Body of pancreas (tissue), 4 donors: ENCODE data around the gene DNMBP. TPM values are rescaled to one million over a fixed set of nuclear protein-coding genes. Genes with fewer than 3 reads are reported as not detected.

ENCODE experiments used
- ATAC-seq: fragments of 150-250 bp; one replicate; pipeline ENCODE4 v1.9.1; 2016
- DNase-seq, 4 donors: peaks; one replicate each; pipeline ENCODE4 v3.0.0-alpha.2; 2019
- H3K27ac ChIP-seq, 4 donors: fragments of 200-600 bp; sonication (generic); 1 replicate in 3 of 4; 2 replicates in 1 of 4; pipeline versions ENCODE4 v1.5.1 to v1.6.1; 2016 to 2019; ENCODE audit warnings: mild to moderate bottlenecking in 1 of 4, mixed read lengths in 1 of 4, moderate library complexity in 1 of 4
- H3K27me3 ChIP-seq, 2 donors: fragments of 200-600 bp; sonication (generic); one replicate each; pipeline ENCODE4 v1.6.0; 2016; ENCODE audit warnings: mild to moderate bottlenecking in 1 of 2
- H3K36me3 ChIP-seq, 2 donors: fragments of 200-600 bp; sonication (generic); replicated peaks in 1 of 2; 2 replicates each; pipeline ENCODE4 v1.5.1; 2016; ENCODE audit warnings: low read depth in 2 of 2; ENCODE audit not compliant: insufficient read depth in 1 of 2
- H3K4me1 ChIP-seq: fragments of 200-600 bp; sonication (generic); one replicate; pipeline ENCODE4 v1.6.0; 2016
- H3K4me3 ChIP-seq, 2 donors: fragments of 200-600 bp; sonication (generic); 1 replicate in 1 of 2; 2 replicates in 1 of 2; pipeline ENCODE4 v1.5.1; 2016 to 2019
- H3K9me3 ChIP-seq, 3 donors: fragments of 200-600 bp; sonication (generic); 1 replicate in 2 of 3; 2 replicates in 1 of 3; pipeline ENCODE4 v1.5.1; 2016
- CTCF ChIP-seq, 7 experiments: fragments of 450-650 bp in 4 of 7; fragments of 200-600 bp in 3 of 7; sonication (generic) in 3 of 7; IDR thresholded peaks; one replicate each; pipeline ENCODE4 v1.5.1; 2016 to 2019; ENCODE audit warnings: antibody characterized with exemption in 7 of 7
- POLR2A ChIP-seq, 3 donors: fragments of 450-650 bp; IDR thresholded peaks; one replicate each; pipeline ENCODE4 v1.6.1; 2016; ENCODE audit warnings: antibody characterized with exemption in 3 of 3, mild to moderate bottlenecking in 2 of 3
- WGBS, 2 donors: methylation state at CpG; one replicate each; pipeline ENCODE4 v1.1.5; 2017; 5-methylcytosine and 5-hydroxymethylcytosine counted together
- intact Hi-C: fragments of 100-400 bp; cut with DNase I; formaldehyde crosslinking; loops from one replicate; pipeline ENCODE4 v1.15.1; 2023
- total RNA-seq, 2 donors: library from RNA; depleted of rRNA; stranded (reverse); fragments of >200 nt; gene quantifications; one replicate each; pipeline ENCODE4 v1.1.0, GENCODE V29; 2016

The DNMBP gene
- total RNA-seq, 2 donors from 2014 or later, result 11.5 to 19.2 TPM

GRCh38 chr10:100008708-100009282 lies 952 bp downstream of the DNMBP start:
- H3K27me3 ChIP-seq, result no peaks in the 10 kb centered on the region
- ATAC-seq, result no peak
- 10 to 26% methylated on average over 9 of the region's 9 CpGs for WGBS, 2 donors
- peak overlapping the region; percentile 43 to 52 for H3K4me3 ChIP-seq
- TF ChIP-seq POLR2A (IDR thresholded peaks at IDR 0.05) (no peak), CTCF (IDR thresholded peaks at IDR 0.05) (no peak)
- H3K4me1 ChIP-seq, result peaks cover 16% of the 10 kb centered on the region
- intact Hi-C loops, result no loop called here
- H3K36me3 ChIP-seq, result no peaks in the 10 kb centered on the region
- H3K9me3 ChIP-seq, result no peaks in the 10 kb centered on the region
- peak overlapping the region in 3 of 4 donors; percentile 65 to 75 (median 74) for H3K27ac ChIP-seq
- no peak for DNase-seq

- peaks cover 16% of the 10 kb centered on the region for H3K4me1 ChIP-seq
- H3K36me3 ChIP-seq, result no peaks in the 10 kb centered on the region
- H3K27ac ChIP-seq, result no peak overlapping the region
- intact Hi-C loops, result no loop called here
- H3K4me3 ChIP-seq, result no peak overlapping the region
- TF ChIP-seq CTCF (IDR thresholded peaks at IDR 0.05), result no peak
- TF ChIP-seq POLR2A (IDR thresholded peaks at IDR 0.05), result no peak
- DNase-seq (peak in 1 of 4 donors; percentile 12), ATAC-seq (no peak)
- H3K9me3 ChIP-seq, result no peaks in the 10 kb centered on the region
- 19 to 22% methylated on average over 6 of the region's 6 CpGs for WGBS, 2 donors
- no peaks in the 10 kb centered on the region for H3K27me3 ChIP-seq
Measured at GRCh38 chr10:100008142-100008522, 1.6 kb downstream of the DNMBP start.

- TF ChIP-seq POLR2A (IDR thresholded peaks at IDR 0.05), result no peak
- TF ChIP-seq CTCF (IDR thresholded peaks at IDR 0.05), result no peak
- no peaks in the 10 kb centered on the region for H3K9me3 ChIP-seq
- no peak overlapping the region for H3K27ac ChIP-seq
- H3K36me3 ChIP-seq, result no peaks in the 10 kb centered on the region
- no peak for ATAC-seq
- intact Hi-C loops, result no loop called here
- no peak for DNase-seq
- H3K4me1 ChIP-seq, result peaks cover 16% of the 10 kb centered on the region
- 56 to 62% methylated on average over 10 of the region's 10 CpGs for WGBS, 2 donors
- no peaks in the 10 kb centered on the region for H3K27me3 ChIP-seq
- no peak overlapping the region for H3K4me3 ChIP-seq
Measured at GRCh38 chr10:100007231-100008141, 2.3 kb downstream of the DNMBP start.

- WGBS, 2 donors, result 70 to 72% methylated on average over 3 to 4 of the region's 4 CpGs
- DNase-seq, result peak in 1 of 4 donors; percentile 32
- H3K36me3 ChIP-seq, result no peaks in the 10 kb centered on the region
- H3K9me3 ChIP-seq, result no peaks in the 10 kb centered on the region
- TF ChIP-seq POLR2A (IDR thresholded peaks at IDR 0.05) (no peak), CTCF (IDR thresholded peaks at IDR 0.05) (no peak)
- intact Hi-C loops, result no loop called here
- no peaks in the 10 kb centered on the region for H3K27me3 ChIP-seq
- no peak for ATAC-seq
- H3K4me3 ChIP-seq, result no peak overlapping the region
- H3K4me1 ChIP-seq, result peaks cover 16% of the 10 kb centered on the region
- peak overlapping the region in 2 of 4 donors; percentile 35 to 55 for H3K27ac ChIP-seq
Measured at GRCh38 chr10:100006243-100006886, 3.4 kb downstream of the DNMBP start.
